Keratinocyte (primary cell): ENCODE measurements around the gene ANAPC2.

ENCODE experiments used
- CTCF ChIP-seq, 3 experiments: IDR thresholded peaks in 1 of 3; conservative IDR thresholded peaks in 1 of 3; optimal IDR thresholded peaks in 1 of 3; 2 replicates in 2 of 3; 3 replicates in 1 of 3; pipeline versions ENCODE3 to v1.5.1; 2011; ENCODE audit warnings: low read length in 3 of 3, mild to moderate bottlenecking in 3 of 3, moderate library complexity in 2 of 3, control low read depth in 1 of 3, inconsistent platforms in 1 of 3; ENCODE audit not compliant: insufficient read depth in 2 of 3; ENCODE audit errors: extremely low read depth in 1 of 3
- EZH2 ChIP-seq: IDR thresholded peaks from one replicate; pipeline ENCODE4 v1.6.1; 2012; ENCODE audit warnings: inconsistent platforms, mild to moderate bottlenecking, low read length, moderate library complexity

DNA sequence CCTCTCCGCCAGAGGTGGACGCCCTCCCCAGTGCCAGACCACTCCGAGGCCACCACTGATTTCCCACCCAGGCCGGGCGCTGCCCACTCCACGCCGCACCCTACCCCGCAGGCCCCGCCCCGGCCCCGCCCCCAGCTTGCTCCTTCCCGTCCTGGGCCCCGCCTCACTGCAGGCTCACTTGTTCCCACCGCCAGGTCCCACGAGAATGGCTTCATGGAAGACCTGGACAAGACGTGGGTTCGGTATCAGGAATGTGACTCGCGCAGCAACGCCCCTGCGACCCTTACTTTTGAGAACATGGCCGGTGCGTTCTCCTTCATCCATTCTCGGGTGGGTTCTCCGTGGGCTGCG lies 25.0 kb downstream of the ANAPC2 start:
- TF ChIP-seq CTCF (optimal IDR thresholded peaks at IDR 0.05 in 1 of 3, IDR thresholded peaks at IDR 0.05 in 1 of 3, conservative IDR thresholded peaks at IDR 0.05 in 1 of 3; ENCODE audit: extremely low read depth in 1 of 3, insufficient read depth in 2 of 3, low read length in 3 of 3) = no peak
- TF ChIP-seq EZH2 = no peak
